HCT116 (cell line): ENCODE results near the gene SLC16A4. TPM values are rescaled to one million over a fixed set of nuclear protein-coding genes. Genes with fewer than 3 reads are reported as not detected.

Experiments used
- ATAC-seq: fragments of 200-7000 bp; cut with Tn5 transposase; 2 replicates; pipeline ENCODE4 v1.9.1; 2020; ENCODE audit warnings: mild to moderate bottlenecking, moderate library complexity
- BruUV-seq: library from RNA; stranded (reverse); fragments of 400-500 nt; replicated peaks from 2 replicates; lab custom pipeline; 2021; lab: Mats Ljungman, UMichigan
- CTCF ChIA-PET: fragments of 300-600 bp; sonication (Branson Sonifier 250); formaldehyde crosslinking; loops from one replicate; lab custom pipeline; 2021; ENCODE audit warnings: antibody characterized with exemption; lab: Charles Lee
- POLR2A ChIA-PET: fragments of 300-600, 350-600 bp; sonication (Branson Sonifier 250); formaldehyde crosslinking; loops from one replicate; lab custom pipeline; 2021; ENCODE audit warnings: antibody characterized with exemption; lab: Charles Lee
- RAD21 ChIA-PET, 2 experiments: fragments of 300-600 bp; sonication (Branson Sonifier 250); formaldehyde crosslinking; loops; one replicate each; lab custom pipeline; 2023; ENCODE audit warnings: low total read pairs in 2 of 2; ENCODE audit not compliant: uncharacterized antibody in 2 of 2, unreplicated experiment in 2 of 2, low non-redundant PET in 1 of 2; lab: Charles Lee
- DNase-seq: peaks from one replicate; pipeline ENCODE4 v3.0.0-alpha.2; 2010; ENCODE audit warnings: low read depth, low spot score
- H2AFZ ChIP-seq: fragments of 200-600 bp; shearing (Covaris generic), sonication (generic); 2 replicates; pipeline ENCODE4 v1.6.1; 2017; ENCODE audit warnings: low read depth, mixed run types, mixed read lengths, antibody characterized with exemption, low read length; ENCODE audit not compliant: poor library complexity, severe bottlenecking
- H3K27ac ChIP-seq: 2 replicates; pipeline ENCODE4 v1.5.1; 2012; ENCODE audit warnings: low read depth, low read length
- H3K27me3 ChIP-seq: fragments of 200-600 bp; sonication (generic); 2 replicates; pipeline ENCODE4 v1.6.1; 2016; ENCODE audit warnings: mixed run types, low read length, mixed read lengths; ENCODE audit not compliant: insufficient read depth
- H3K36me3 ChIP-seq, 2 experiments: fragments of 200-500 bp in 1 of 2; fragments of 200-600 bp in 1 of 2; sonication (Bioruptor generic) in 1 of 2; sonication (generic) in 1 of 2; 2 replicates each; pipeline versions ENCODE4 v1.5.1 to v1.6.1; 2014 to 2016; ENCODE audit warnings: low read length in 2 of 2, inconsistent platforms in 1 of 2, mixed read lengths in 1 of 2, mixed run types in 1 of 2; ENCODE audit not compliant: insufficient read depth in 2 of 2, control insufficient read depth in 1 of 2
- H3K4me1 ChIP-seq, 2 experiments: fragments of 200-600 bp in 1 of 2; sonication (generic) in 1 of 2; 2 replicates each; pipeline versions ENCODE4 v1.5.1 to v1.6.1; 2012 to 2017; ENCODE audit warnings: low read length in 2 of 2, inconsistent platforms in 1 of 2, mild to moderate bottlenecking in 1 of 2, mixed read lengths in 1 of 2, mixed run types in 1 of 2, moderate library complexity in 1 of 2; ENCODE audit not compliant: insufficient read depth in 2 of 2, control insufficient read depth in 1 of 2
- H3K4me2 ChIP-seq: fragments of 200-600 bp; sonication (generic); 2 replicates; pipeline ENCODE4 v1.6.1; 2017; ENCODE audit warnings: mixed run types, low read length, mixed read lengths
- H3K4me3 ChIP-seq, 2 experiments: fragments of 200-600 bp in 1 of 2; sonication (generic) in 1 of 2; replicated peaks in 1 of 2; 2 replicates each; pipeline ENCODE4 v1.5.1; 2011 to 2016; ENCODE audit warnings: low read length in 2 of 2, control low read depth in 1 of 2, low read depth in 1 of 2, mild to moderate bottlenecking in 1 of 2, mixed read lengths in 1 of 2, mixed run types in 1 of 2
- H3K79me2 ChIP-seq: fragments of 200-600 bp; sonication (generic); 2 replicates; pipeline ENCODE4 v1.6.1; 2017; ENCODE audit warnings: mild to moderate bottlenecking, mixed run types, low read length, moderate library complexity, mixed read lengths; ENCODE audit not compliant: insufficient read depth
- H3K9ac ChIP-seq: fragments of 200-600 bp; sonication (generic); 2 replicates; pipeline ENCODE4 v1.6.1; 2016; ENCODE audit warnings: low read length, mixed read lengths
- H3K9me2 ChIP-seq: fragments of 200-600 bp; sonication (generic), shearing (Covaris generic); 2 replicates; pipeline ENCODE4 v1.6.1; 2017; ENCODE audit warnings: mixed run types, mild to moderate bottlenecking, moderate library complexity; ENCODE audit not compliant: insufficient read depth
- H3K9me3 ChIP-seq, 2 experiments: fragments of 200-500 bp in 1 of 2; fragments of 200-600 bp in 1 of 2; sonication (Bioruptor generic) in 1 of 2; sonication (generic) in 1 of 2; 2 replicates each; pipeline ENCODE4 v1.6.1; 2014 to 2017; ENCODE audit warnings: low read length in 2 of 2, mixed read lengths in 2 of 2, inconsistent platforms in 1 of 2, low read depth in 1 of 2, mild to moderate bottlenecking in 1 of 2, mixed run types in 1 of 2, moderate library complexity in 1 of 2; ENCODE audit not compliant: control insufficient read depth in 1 of 2, insufficient read depth in 1 of 2
- H4K20me1 ChIP-seq: fragments of 200-600 bp; sonication (generic), shearing (Covaris generic); 2 replicates; pipeline ENCODE4 v1.6.1; 2017; ENCODE audit warnings: mixed run types, mild to moderate bottlenecking, moderate library complexity; ENCODE audit not compliant: insufficient read depth
- CBX3 ChIP-seq: IDR thresholded peaks from 2 replicates; pipeline ENCODE4 v1.6.1; 2012; ENCODE audit warnings: low read depth
- CTCF ChIP-seq, 3 experiments: fragments of 200-600 bp in 1 of 3; sonication (generic) in 1 of 3; IDR thresholded peaks in 2 of 3; conservative IDR thresholded peaks in 1 of 3; 2 replicates each; pipeline ENCODE4 v1.5.1; 2012 to 2017; ENCODE audit warnings: low read depth in 2 of 3, low read length in 2 of 3, antibody characterized with exemption in 1 of 3, borderline replicate concordance in 1 of 3, control low read depth in 1 of 3, mild to moderate bottlenecking in 1 of 3, mixed read lengths in 1 of 3, mixed run types in 1 of 3, moderate library complexity in 1 of 3; ENCODE audit not compliant: insufficient read depth in 1 of 3
- EGR1 ChIP-seq: IDR thresholded peaks from 2 replicates; pipeline ENCODE4 v1.6.1; 2012; ENCODE audit warnings: low read depth
- ELF1 ChIP-seq: IDR thresholded peaks from 2 replicates; pipeline ENCODE4 v1.6.1; 2012; ENCODE audit warnings: low read depth, borderline replicate concordance
- EZH2 ChIP-seq: fragments of 200-600 bp; sonication (generic); IDR thresholded peaks from 2 replicates; pipeline ENCODE4 v1.6.1; 2017; ENCODE audit warnings: antibody characterized with exemption, mixed run types
- EZH2phosphoT487 ChIP-seq: fragments of 200-600 bp; IDR thresholded peaks from 2 replicates; pipeline ENCODE4 v1.6.1; 2018; ENCODE audit warnings: antibody characterized with exemption, borderline replicate concordance
- FOSL1 ChIP-seq: IDR thresholded peaks from 2 replicates; pipeline ENCODE4 v1.6.1; 2012; ENCODE audit warnings: low read depth
- JUND ChIP-seq: IDR thresholded peaks from 2 replicates; pipeline ENCODE4 v1.6.1; 2012
- MAX ChIP-seq: IDR thresholded peaks from 2 replicates; pipeline ENCODE4 v1.6.1; 2012
- RAD21 ChIP-seq: IDR thresholded peaks from 2 replicates; pipeline ENCODE4 v1.6.1; 2012; ENCODE audit warnings: low read depth, mild to moderate bottlenecking
- REST ChIP-seq: IDR thresholded peaks from 2 replicates; pipeline ENCODE4 v1.6.1; 2012; ENCODE audit warnings: low read depth
- SIN3A ChIP-seq: IDR thresholded peaks from 2 replicates; pipeline ENCODE4 v1.6.1; 2012; ENCODE audit warnings: low read depth
- SP1 ChIP-seq: IDR thresholded peaks from 2 replicates; pipeline ENCODE4 v1.6.1; 2012; ENCODE audit warnings: low read depth
- SRF ChIP-seq: IDR thresholded peaks from 2 replicates; pipeline ENCODE4 v1.6.1; 2012; ENCODE audit warnings: low read depth
- TCF7L2 ChIP-seq: IDR thresholded peaks from 2 replicates; pipeline ENCODE4 v1.7.0; 2011; ENCODE audit warnings: borderline replicate concordance, inconsistent platforms; ENCODE audit not compliant: insufficient read depth, insufficient read length; ENCODE audit errors: extremely low read depth
- YY1 ChIP-seq: IDR thresholded peaks from 2 replicates; pipeline ENCODE4 v1.6.1; 2011; ENCODE audit warnings: low read length, low read depth, moderate library complexity, mild to moderate bottlenecking; ENCODE audit not compliant: insufficient replicate concordance; ENCODE audit errors: extremely low read depth
- ZBTB33 ChIP-seq: IDR thresholded peaks from 2 replicates; pipeline ENCODE4 v1.6.1; 2011; ENCODE audit warnings: mild to moderate bottlenecking, low read length, moderate library complexity; ENCODE audit not compliant: insufficient replicate concordance; ENCODE audit errors: extremely low read depth
- ZFX ChIP-seq: fragments of 450-650 bp; IDR thresholded peaks from 2 replicates; pipeline ENCODE4 v1.6.1; 2017
- intact Hi-C: fragments of 100-400 bp; cut with micrococcal nuclease; formaldehyde crosslinking; loops from 2 replicates; pipeline ENCODE4 v1.10.0; 2022
- total RNA-seq: library from RNA; stranded (reverse); gene quantifications from one replicate; pipeline ENCODE4 v1.2.1, GENCODE V29; 2021; ENCODE audit not compliant: unreplicated experiment

SLC16A4 gene
- total RNA-seq, 1 experiment from 2014 or later: 0.20 TPM

- ChIA-PET POLR2A (no interaction called here), CTCF (no interaction called here), RAD21 (no interaction called here)
- no TSS peak for BruUV-seq
- peaks cover 31 to 34% of the 10 kb centered on the region in 2 experiments for H3K36me3 ChIP-seq
- no peaks in the 10 kb centered on the region for H4K20me1 ChIP-seq
- DNase-seq (no peak), ATAC-seq (no peak)
- no peak for TF ChIP-seq MAX
- no peak for TF ChIP-seq SP1
- no peak for TF ChIP-seq EGR1
- no peak for TF ChIP-seq REST
- no peak for TF ChIP-seq ELF1
- no peak for TF ChIP-seq CTCF (IDR thresholded peaks at IDR 0.05 in 2 of 3, conservative IDR thresholded peaks at IDR 0.05 in 1 of 3; ENCODE audit: borderline replicate concordance in 1 of 3, insufficient read depth in 1 of 3, low read depth in 2 of 3, low read length in 2 of 3)
- TF ChIP-seq EZH2phosphoT487: no peak
- no peak for TF ChIP-seq ZBTB33
- TF ChIP-seq JUND: no peak
- no peak for TF ChIP-seq YY1
- TF ChIP-seq ZFX: no peak
- TF ChIP-seq TCF7L2: no peak
- no peak for TF ChIP-seq CBX3
- no peak for TF ChIP-seq FOSL1
- TF ChIP-seq SRF: no peak
- TF ChIP-seq EZH2: no peak
- no peak for TF ChIP-seq RAD21
- no peak for TF ChIP-seq SIN3A
- no peak overlapping the region for H3K4me2 ChIP-seq
- no peaks in the 10 kb centered on the region for H3K9me2 ChIP-seq
- H3K27me3 ChIP-seq: no peaks in the 10 kb centered on the region
- H2AFZ ChIP-seq: no peak overlapping the region
- no peak overlapping the region for H3K27ac ChIP-seq
- H3K4me1 ChIP-seq: peaks cover 4 to 14% of the 10 kb centered on the region in 2 experiments; a peak in 3 of 4 replicates
- intact Hi-C loops: no loop called here
- no peaks in the 10 kb centered on the region for H3K9me3 ChIP-seq
- no peak overlapping the region for H3K9ac ChIP-seq
- H3K79me2 ChIP-seq: peaks cover 34% of the 10 kb centered on the region
- H3K4me3 ChIP-seq: no peak overlapping the region
Observed at GRCh38 chr1:110404401-110404800, 13.6 kb upstream of the SLC16A4 start.
